HG03432 (cell line): ENCODE results near the gene TTC23L.
"Not testable (repeated sequence)": the region's sequence is repeated elsewhere in the genome, so short reads cannot be mapped to it uniquely, and the experiment has no call there.

Experiments
- ATAC-seq: cut with Tn5 transposase; IDR thresholded peaks from one replicate; pipeline ENCODE4 v1.9.1; 2021; ENCODE audit warnings: mild to moderate bottlenecking, moderate library complexity; ENCODE audit not compliant: unreplicated experiment

The TTC23L gene, protein sequence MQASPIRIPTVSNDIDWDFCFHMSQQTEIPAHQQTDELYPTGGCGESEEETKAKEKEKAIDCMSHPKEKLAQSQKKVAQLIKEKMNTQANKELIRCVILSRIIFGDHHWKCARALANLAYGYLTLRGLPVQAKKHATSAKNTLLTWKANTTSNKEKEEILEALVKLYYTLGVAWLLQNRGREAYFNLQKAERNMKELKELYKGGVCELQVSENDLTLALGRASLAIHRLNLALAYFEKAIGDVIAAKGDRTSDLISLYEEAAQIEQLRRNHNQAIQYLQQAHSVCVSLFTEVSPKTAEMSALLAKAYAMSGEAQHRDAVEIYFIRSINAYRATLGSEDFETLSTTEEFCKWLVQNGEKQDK

DNA sequence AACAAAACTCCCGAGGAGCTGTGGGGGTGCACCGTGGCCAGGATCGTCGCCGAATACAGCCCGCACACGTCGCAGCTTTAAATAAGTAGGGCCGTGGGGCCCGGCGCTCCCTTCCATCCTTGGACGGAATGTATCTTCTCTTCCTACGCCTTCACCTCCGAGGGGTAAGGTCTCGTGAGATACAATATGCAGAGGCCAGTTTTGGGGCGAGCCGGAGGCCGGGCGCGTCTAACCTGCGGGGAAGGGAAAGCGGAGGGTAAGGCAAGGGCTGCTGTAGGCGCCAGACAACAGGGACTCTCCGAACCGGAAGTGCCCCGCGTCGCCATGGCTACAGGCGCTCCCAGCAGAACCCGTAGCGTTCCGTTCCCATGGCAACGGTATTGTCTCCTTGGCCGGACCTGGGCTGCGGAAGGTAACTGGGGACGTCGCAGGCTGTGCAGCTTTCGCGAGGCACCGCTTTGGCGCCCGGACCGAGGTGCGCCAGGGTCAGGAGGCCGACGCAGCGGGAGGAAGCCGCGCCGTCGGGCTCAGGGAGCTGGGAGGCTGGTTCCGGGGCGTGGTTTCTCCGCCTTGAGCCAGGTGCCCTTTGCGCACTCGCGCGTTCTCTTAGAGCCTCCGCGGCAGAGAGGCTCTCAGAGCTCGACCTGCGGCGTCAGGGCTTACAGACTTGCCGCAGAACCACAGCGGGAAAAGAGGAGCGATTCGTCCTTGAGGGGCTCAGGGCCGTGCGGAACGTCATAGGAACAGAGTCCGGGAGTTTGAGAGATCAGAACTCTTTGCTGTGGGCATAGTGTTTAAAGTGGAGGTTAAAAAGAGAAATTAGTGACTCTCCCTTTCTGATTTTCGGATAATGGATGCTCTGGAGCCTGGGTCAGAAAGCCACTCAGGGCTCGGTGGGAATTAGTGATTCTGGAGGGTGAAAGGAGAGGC lies at the start of gene TTC23L:
Gene TTC23L, plus strand, starts transcription at position 380 of the 930 bp plus-strand sequence. CDS start 1,508 bp downstream, outside the sequence.
- peak; percentile 98 for ATAC-seq

DNA sequence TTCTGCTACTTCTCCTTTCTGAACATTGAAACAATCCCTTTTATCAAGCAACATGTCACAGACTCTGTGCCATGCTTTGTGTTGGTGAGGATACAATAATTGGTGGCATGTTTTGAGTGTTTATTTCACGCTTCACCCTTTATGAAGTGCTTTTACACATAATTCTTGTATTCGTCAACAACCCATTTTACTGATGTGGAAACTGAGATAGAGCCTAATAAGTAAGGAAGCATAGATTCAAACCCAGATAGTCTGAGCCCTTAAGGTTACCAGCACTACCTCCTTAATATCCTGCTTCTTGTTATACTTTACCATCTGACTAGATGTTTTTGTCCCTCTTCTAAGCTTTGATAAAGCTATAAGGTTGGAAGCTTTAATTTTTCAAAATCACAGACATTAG lies 49.3 kb upstream of the TTC23L start:
- ATAC-seq = no peak

DNA sequence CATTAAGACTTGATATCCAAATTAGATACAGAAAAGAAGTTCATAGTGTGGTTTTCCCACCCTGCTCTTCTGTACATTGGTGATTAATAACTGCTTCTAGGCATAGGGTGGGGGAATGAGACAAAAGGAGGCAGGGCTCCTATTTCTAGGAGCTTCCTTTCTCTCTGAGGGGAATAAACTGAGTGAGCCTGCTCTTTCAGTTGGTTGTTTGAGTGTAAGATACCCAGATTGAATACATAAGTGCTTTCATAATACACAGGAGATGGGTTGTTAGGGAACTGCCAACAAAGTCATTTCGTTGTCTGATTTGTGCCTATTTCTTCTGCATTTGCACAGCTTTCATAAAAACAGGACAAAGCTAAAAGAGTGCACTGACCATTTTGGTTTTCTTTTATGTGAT lies 48.9 kb upstream of the TTC23L start:
- ATAC-seq = no peak

DNA sequence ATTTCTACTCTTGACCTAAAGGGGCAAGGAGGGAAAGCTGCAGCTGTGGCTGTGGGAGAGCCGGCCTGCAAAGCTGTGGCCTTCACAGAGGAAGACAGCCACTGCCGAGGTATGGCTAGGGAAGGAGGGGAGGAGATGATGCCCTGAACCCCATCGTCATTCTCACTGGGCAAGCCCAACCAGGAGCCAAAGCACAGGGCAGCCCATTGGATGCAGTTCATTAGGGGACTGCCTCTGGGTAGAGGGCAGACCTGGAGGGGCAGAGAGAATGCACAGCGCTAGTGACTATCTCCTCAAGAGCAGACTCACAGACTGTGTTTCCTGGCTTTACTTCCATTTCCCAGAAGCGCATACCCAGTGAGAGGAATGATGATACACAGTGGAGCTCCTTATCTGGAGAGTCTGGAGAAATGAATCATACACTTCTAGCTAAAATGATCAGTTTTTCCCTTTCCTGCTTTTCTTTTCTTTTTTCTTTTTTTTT lies 47.2 kb upstream of the TTC23L start:
- ATAC-seq = no peak

DNA sequence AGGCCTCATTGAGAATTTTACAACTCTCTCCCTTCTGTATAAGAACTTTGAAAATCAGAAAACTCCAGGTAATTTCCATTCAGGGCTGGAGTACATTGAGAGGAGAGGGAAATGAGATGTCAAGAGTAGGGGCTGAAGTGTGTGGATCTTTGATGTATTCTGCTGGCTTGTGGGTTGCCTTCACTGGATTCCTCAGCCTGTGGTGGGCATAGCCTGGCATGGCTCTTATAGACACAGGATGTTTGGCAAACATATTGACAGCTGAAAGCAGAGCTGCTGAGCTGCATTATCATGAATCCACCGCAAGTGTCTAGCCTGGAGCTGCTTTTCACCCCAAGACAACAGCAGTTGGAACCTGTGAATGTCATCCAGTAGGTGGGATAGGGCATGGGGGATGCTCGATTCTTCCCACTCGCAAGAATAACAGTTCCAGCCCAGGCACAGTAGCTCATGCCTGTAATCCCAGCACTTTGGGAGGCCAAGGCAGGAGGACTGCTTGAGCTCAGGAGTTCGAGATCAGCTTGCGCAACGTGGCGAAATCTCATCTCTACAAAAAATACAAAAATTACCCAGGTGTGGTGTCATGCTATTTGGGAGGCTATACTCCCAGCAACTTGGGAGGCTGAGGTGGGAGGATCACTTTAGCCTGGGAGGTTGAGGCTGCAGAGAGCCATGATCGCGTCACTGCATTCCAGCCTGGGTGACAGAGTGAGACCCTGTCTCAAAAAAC lies 36.0 kb upstream of the TTC23L start:
- no peak for ATAC-seq

DNA sequence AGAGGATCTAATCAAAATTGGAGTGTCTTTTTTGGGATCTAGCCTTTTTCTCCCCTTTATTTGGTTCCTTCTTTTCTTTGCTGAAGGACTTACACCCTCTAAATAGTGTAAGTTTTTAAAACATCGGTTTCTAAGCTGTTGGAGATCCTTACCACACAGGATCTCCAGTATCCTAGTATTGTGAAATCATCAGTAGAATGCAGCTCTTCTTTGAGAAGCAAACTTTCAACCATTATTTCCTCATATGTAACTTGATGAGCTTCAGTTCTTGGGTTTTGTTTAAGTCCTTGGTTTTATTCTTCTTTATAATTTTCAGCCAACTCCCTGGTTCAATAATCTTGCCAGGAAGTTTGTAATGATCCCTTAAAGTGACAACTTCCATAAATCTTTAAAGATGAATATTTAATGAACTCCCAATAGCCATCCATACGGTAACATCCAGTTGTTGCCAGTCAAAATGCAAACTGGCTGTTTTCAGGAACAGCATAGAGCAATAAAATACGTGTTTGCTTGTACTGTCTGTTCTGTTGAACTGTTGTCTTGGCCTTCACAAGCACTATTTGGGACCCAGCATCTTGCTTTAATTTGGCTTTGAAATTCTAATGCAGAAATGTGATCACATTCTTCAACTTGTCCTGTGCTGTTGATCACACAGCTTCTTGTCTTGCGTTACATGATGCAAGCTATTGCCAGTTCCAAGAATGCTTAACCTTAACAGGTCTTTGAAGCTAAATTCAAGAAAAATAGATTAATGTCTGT lies 34.8 kb upstream of the TTC23L start:
- ATAC-seq = no peak

DNA sequence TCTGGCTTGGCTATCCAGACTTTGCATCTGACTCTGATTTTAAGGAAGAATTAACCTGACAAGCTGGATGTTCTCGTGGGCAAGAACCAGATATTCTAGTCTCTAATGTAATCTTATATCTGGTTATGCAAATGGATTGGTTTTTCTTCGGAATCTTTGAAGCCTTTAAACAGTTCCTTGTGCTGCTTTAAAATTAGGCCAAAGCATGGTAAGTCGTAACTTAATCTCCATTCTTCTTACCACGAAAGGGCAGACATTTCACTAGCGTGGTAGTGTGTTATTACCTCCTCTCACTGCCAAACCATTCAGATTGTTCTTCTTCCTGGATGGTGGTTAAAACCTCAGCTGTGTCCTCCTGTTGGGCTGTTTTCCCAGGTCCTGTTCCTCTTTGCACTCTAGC lies 34.1 kb upstream of the TTC23L start:
- ATAC-seq = no peak

DNA sequence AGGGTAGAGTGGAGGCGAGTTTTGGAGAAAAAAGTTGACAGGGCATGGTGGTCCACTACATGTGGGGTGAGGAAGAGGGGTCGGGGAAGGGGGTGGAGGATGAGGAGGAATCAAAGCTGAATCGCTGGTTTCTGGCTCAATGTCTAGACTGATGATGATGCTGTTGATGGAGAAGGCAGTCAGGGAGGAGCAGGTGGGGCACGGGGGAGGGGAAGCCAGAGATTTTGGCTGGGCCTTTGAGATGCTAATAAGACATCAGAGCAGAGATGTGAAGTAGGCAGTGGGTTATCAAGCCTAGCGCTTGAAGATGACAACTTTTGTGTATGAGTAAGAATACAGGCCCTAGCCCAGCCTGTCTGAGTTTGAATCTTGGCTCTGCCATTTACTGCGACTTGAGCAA lies 32.4 kb upstream of the TTC23L start:
- no peak for ATAC-seq

DNA sequence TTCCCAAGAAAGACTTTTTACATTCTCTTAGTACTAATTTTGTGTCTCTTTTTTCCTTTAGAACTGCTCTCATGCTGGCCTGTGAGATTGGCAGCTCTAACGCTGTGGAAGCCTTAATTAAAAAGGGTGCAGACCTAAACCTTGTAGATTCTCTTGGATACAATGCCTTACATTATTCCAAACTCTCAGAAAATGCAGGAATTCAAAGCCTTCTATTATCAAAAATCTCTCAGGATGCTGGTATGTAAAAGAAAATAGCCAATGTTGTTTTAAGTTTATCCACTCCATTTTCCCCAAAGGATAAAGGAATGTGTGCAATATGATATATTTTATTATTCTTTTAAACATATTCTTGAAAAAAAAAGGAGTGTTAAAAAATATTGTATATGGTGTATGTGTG lies 27.3 kb upstream of the TTC23L start:
- ATAC-seq = no peak

DNA sequence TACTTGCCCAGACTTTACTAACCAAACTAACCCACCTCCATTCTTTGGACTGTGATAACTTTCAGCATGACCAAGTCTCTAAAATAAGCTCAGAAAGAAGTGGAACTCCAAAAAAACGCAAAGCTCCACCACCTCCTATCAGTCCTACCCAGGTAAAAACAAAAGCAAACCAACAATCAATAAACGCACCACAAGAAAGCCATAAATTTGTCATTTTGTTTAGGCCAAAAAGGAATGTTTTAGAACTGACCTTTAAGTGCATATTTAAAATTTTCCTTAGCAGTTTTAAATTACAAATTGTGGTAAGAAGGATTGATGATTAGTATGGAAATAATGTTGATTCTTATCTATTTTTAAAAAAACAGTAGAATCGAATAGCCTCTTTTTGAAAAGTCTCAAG lies 25.5 kb upstream of the TTC23L start:
- no peak for ATAC-seq

DNA sequence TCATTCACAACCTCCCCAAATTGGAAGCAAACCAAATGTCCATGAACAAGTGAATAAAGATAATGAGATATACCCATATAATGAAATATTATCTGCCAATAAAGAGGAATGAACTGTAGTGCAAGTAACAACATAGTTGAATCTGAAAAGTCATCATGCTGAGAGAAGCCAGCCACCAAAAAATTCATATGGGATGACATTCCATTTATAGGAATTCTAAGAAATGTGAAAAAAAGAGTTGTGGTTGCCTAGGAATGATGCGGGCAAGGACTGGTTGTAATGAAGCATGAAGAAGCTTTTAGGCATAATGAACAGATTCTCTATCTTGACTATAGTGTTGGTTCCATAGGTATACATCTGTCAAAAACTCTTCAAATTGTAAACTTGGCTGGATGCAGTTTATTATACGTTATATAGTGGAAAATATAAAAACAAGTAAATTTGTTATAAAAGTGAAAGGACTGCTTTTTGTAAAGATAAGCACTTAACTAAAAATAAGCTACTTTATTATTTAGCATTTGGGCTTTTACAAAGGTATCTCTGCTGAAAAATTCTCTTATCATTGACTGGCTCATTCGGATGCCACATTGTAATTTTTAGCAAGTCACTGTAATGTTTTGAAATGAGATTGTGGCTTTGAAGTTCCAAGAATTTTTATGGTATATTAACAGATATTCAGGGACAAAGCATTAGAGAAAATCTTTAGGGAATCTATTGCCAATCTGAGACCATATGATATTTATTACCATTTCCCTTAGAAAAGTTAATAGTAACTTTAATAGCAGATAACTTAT lies 21.2 kb upstream of the TTC23L start:
- ATAC-seq = no peak

DNA sequence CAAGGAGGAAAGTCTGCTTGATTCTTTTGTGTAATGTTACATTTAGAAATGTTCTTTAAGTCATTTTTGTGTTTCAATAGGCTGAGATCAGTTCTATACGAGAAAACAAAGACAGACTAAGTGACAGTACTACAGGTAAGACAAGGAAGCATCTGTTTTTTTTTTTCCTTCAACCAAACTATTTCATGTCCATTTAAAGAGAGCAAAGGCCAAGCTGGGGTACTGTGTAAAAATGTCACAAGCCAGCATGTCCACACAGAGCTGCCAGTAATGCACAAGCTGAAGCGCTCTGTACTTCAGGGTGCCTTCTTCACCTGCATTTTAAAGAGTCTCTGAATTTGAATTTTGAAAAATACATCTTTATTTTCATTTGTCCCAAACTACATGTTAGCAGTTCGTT lies 20.2 kb upstream of the TTC23L start:
- ATAC-seq = no peak

DNA sequence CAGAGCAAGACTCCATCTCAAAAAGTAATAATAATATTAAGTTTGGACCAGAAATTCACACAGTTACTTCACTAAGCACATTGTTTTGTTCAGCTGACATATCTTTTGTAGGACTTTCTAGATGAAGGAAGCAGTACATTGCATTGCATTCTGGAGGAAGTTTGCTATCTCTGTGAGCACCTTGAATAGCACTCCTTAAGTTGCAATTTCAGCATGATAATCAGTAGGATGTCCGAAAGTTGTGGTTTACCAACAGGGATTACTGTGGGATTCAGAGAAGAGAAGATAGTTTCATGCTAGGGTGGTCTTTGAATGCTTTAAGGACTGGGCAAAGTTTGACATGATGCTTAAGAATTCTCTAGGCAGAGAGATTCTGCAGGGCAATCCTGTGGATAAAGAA lies 18.4 kb upstream of the TTC23L start:
- no peak for ATAC-seq

DNA sequence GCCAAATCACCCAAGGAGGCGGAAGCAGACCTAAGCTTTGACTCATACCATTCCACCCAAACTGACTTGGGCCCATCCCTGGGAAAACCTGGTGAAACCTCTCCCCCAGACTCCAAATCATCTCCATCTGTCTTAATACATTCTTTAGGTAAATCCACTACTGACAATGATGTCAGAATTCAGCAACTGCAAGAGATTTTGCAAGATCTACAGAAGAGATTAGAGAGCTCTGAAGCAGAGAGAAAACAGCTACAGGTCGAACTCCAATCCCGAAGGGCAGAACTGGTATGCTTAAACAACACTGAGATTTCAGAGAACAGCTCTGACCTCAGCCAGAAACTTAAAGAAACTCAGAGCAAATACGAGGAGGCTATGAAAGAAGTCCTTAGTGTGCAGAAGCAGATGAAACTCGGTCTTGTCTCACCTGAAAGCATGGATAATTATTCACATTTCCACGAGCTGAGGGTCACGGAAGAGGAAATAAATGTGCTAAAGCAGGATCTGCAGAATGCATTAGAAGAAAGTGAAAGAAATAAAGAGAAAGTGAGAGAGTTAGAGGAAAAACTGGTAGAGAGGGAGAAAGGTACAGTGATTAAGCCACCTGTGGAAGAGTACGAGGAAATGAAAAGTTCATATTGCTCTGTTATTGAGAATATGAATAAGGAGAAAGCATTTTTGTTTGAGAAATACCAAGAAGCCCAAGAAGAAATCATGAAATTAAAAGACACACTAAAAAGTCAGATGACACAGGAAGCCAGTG lies 15.8 kb upstream of the TTC23L start:
- no peak for ATAC-seq

DNA sequence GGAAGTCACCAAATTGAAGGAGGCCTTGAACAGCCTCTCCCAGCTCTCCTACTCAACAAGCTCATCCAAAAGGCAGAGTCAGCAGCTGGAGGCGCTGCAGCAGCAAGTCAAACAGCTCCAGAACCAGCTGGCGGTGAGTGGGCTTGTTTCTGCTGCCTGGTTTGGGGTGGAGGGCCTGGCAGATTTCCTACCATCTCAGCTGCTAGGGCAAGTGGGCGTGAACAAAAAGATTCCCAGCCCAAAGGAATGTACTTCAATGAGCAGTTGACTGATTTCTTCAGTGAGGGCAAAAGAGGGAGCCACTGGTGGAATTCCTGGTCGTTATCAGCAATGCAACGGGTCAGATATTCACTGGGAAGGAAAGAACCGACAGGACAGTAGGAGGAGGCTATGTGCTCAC lies 12.6 kb upstream of the TTC23L start:
- ATAC-seq = no peak

DNA sequence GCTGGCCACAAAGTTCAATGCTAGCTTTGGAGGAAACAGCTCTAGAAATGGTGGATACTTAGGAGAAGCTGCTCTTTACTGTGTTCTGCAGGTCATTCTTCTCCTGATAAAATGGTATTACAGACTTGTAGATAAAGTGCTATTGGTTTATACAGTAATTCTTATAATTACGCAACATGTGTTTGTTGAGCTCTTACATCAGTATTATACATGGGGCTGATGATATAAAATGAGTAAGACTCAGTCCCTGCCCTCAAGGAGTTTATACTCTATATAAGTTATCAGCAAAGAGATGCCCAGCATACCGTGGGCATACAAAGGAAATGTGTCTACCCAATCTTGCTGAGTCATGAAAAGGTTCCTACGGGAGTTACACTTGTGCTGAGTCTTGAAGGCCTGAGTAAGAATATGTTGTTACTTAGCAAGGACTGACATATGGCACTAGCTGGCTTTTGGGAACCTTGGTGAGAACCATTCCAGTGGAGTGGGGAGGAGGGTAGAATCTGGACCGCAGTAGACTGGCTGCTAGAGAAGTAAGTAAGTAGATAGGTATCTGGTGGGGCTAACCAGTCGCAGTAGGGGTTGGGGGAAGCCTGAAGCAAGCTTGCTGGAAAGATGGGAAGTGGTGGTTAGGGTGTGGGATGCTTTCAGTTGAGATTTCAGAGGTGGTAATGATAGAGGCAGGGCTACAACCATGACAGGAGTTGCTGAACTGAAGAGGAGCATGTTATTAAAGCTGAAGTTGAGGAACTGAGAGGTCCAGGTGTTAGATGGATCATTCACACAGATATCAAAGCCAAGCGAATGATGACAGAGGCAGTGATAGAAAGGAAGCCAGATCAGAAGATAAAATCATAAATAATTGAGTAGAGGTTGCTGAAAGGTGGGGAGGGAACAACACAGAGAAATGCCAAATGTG lies 11.1 kb upstream of the TTC23L start:
- ATAC-seq = no peak

DNA sequence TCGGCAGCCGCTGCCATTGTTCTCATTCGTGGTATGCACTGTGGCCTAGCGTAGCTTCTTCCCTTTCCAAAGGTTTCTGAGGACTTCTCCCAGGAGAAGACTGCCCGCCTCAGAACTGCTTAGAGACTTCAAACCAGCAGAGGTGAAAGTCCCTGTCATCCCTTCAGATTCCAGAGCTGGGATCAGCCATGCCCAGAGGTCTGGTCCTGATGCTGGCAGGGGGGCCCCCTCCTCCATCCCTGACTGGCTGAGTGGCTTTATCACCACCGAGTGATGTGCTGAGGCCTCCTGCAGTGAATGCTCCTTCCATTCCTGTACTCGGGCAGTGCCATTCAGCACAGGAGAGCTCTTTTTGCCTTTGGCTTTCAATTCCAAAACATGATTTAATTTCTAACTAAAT lies 8.1 kb upstream of the TTC23L start:
- not testable (repeated sequence) for ATAC-seq

DNA sequence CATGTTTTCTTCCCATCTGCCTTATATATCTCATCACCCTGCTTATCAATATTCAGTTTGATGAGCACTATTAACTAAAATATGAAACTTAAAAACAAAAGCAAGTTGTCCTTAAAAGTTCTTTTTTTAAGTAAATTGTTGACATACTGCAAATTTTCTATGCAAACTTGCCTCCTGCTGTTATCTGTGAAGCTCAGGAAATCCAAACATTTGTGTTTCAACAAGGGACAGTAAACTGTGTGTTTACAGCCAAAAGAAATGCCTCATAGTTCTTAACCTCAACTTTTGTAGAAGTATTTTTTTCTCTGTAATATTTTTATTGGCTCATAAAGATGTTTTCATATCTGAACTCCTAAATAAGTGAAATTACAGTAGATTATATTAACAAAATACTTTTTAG lies 7.7 kb upstream of the TTC23L start:
- no peak for ATAC-seq
